ENCODE measurements around the gene ARSD. TPM values are rescaled to one million over a fixed set of nuclear protein-coding genes. Genes with fewer than 3 reads are reported as not detected.
A peak's percentile ranks its signal among the peaks of the same experiment; 100 is the strongest.
"Not testable (repeated sequence)": the region's sequence is repeated elsewhere in the genome, so short reads cannot be mapped to it uniquely, and the experiment has no call there.

ARSD gene
- polyA plus RNA-seq, 3 donors from 2014 or later, result 7.1 to 16.0 (median 10.7) TPM

DNA sequence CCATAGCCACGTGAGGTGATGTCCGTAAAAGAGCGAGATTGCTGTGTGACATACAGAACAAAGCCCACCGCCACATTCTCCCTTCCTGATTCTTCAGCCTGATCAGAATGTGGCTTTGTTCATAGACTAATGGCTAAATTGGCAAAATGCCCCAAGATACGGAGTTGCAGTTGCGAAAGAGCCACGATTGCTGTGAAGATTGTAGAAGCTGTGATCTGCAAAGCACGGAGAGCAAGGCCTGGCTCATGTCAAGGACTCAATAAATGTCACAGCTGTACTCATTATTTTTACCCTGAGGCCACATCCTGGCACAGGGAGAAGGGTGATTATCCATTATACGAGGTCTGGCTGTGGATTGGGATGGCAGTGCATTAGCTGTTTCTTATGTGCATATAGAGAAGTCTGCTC is 34.2 kb downstream of the ARSD start:
- Mint-ChIP-seq H3K4me3 (peak overlapping the region in 1 of 5 donors; percentile 24), H3K27ac (peak overlapping the region in 3 of 6 donors; percentile 34 to 71 (median 69)), H3K4me1 (peaks cover 60 to 66% of the 10 kb centered on the region in 2 donors), H3K36me3 (no peaks in the 10 kb centered on the region), H3K9me3 (no peaks in the 10 kb centered on the region), H3K27me3 (ENCODE audit: low read depth in 3 of 3) (peaks cover 2 to 11% (median 3%) of the 10 kb centered on the region in 3 donors)
- no peak for DNase-seq

DNA sequence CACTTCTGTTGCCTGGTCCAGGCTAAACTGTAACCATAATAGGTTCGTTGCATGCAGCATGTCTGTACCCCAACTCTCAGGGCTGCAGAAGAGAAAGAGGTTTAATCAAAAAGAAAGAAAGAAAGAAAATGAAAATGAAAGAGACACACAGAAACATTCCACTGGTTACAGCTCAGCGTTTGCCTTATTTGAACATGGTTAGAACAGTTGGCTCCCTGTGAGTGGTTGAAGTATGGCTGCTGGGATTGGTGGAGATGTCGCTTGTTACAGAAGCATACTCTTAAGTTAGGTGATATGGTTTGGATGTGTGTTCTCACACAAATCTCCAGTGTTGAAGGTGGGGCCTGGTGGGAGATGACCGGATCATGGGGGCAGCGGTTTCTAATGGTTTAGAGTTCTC is 36.3 kb downstream of the ARSD start:
- no peak overlapping the region for H3K4me3 Mint-ChIP-seq

DNA sequence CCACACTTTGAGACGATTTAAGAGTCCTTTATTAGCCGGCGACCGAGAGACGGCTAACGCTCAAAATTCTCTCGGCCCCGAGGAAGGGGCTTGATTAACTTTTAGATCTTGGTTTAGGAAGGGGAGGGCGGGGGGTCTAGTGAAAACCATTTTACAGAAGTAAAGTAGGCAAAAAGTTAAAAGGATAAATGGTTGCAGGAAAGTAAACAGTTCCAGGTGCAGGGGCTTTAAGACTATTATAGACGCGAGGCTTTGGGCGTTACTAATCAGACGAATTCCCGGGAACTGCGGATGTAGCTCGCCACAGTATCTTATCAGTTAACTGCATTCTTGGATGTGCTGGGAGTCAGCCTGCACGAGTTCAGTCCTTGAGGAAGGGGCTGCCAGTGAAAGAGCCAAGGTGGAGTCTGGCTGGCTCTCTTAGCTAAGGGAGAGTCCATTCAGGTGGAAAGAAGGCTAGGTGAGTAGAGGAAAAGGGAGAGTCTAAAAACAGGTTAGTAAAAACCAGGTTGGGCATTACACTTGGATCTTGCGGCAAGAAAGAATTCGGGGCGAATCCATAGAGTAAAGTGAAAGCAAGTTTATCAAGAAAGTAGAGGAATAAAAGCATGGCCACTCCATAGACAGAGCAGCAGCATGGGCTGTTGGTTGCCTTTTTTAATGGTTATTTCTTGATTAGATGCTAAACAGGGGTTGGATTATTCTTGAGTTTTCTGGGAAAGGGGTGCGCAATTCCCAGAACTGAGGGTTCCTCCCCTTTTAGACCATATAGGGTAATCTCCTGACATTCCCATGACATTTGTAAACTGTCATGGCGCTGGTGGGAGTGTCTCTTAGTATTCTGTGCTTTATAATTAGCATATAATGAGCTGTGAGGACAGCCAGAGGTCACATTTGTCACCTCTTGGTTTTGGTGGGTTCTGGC is 38.3 kb downstream of the ARSD start:
- not testable (repeated sequence) for H3K9me3 Mint-ChIP-seq
- peak overlapping the region in 1 of 6 donors; percentile 42 for H3K27ac Mint-ChIP-seq

More for the DNA sequence above, 36.3 kb downstream of the ARSD start:
- H3K36me3 Mint-ChIP-seq, result no peaks in the 10 kb centered on the region
- peaks cover under 1 to 11% (median 9%) of the 10 kb centered on the region in 3 donors for H3K27me3 Mint-ChIP-seq (ENCODE audit: low read depth in 3 of 3)
- DNase-seq, result no peak
- H3K4me1 Mint-ChIP-seq, result peaks cover 56 to 66% of the 10 kb centered on the region in 2 donors
- H3K27ac Mint-ChIP-seq, result peak overlapping the region in 3 of 6 donors; percentile 21 to 42 (median 31)
- H3K9me3 Mint-ChIP-seq, result no peaks in the 10 kb centered on the region

DNA sequence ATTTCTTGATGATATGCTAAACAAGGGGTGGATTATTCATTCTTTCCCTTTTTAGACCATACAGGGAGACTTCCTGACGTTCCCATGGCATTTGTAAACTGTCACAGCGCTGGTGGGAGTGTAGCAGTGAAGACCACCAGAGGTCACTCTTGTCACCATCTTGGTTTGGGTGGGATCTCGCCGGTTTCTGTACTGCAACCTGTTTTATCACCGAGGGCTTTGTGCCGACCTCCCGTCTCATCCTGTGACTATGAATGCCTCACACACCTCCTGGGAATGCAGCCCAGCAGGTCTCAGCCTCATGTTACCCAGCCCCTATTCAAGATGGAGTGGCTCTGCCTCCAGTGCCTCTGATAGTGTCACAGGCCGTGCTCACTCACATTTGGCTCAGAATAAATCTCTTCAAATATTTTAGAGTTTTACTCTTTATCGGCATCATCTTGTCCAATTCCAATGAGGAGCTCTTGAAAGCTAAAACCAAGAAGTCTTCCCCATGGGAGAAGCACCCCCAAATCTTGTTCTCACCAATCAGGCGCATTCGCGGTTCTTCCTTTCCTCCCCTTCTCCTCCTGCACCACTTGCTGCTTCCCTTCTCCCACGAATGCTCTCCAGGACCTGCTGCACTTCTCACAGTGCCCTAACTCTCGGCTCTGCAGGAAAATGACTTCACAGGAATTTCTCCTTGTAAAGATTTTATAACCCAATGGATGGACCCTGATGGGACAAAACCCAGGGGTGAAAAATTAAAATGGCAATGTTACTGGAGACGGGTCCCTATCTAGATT is 39.2 kb downstream of the ARSD start:
- H3K4me1 Mint-ChIP-seq, result peaks cover 40 to 50% of the 10 kb centered on the region in 2 donors
- H3K27me3 Mint-ChIP-seq (ENCODE audit: low read depth in 3 of 3), result peaks cover 0 to 16% (median 9%) of the 10 kb centered on the region in 3 donors
- DNase-seq, result peak; percentile 38 to 52 (median 43)
- not testable (repeated sequence) for H3K9me3 Mint-ChIP-seq, H3K36me3 Mint-ChIP-seq
- H3K4me3 Mint-ChIP-seq, result peak overlapping the region; percentile 88 to 94 (median 91)
- peak overlapping the region in 5 of 6 donors; percentile 12 to 90 (median 77) for H3K27ac Mint-ChIP-seq

More for the DNA sequence above, 38.3 kb downstream of the ARSD start:
- Mint-ChIP-seq H3K4me3 (peak overlapping the region in 2 of 5 donors; percentile 38 to 88), H3K4me1 (peaks cover 42 to 53% of the 10 kb centered on the region in 2 donors), H3K27me3 (ENCODE audit: low read depth in 3 of 3) (peaks cover 0 to 16% (median 9%) of the 10 kb centered on the region in 3 donors)
- not testable (repeated sequence) for DNase-seq, H3K36me3 Mint-ChIP-seq

DNA sequence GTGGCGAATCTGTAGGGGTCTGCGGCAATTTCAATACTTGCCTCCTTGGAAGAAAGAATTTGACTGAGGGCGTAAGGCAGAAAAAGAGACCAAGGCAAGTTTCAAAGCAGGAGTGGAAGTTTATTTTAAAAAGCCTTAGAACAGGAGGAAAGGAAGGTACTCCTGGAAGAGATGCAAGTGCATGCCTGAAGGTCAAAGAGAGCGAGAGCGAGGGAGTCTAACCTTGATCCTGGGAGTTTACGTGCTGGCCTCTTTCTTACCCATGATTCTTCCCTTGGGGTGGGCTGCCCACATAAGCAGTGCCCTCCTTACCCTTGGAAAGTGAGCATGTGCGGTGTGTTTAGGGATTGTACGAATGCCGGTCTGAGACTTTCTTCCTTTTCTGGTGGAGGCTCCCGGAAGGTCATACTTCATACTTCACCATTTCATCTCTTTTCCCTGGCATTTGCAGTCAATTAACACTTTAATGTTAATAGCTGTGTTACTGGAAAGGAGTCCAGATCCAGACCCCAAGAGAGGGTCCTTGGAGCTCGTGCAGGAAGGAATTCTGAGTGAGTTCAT is 40.0 kb downstream of the ARSD start:
- peaks cover 0 to 14% (median 9%) of the 10 kb centered on the region in 3 donors for H3K27me3 Mint-ChIP-seq (ENCODE audit: low read depth in 3 of 3)
- H3K36me3 Mint-ChIP-seq, result no peaks in the 10 kb centered on the region
- peaks cover 33 to 43% of the 10 kb centered on the region in 2 donors for H3K4me1 Mint-ChIP-seq
- DNase-seq, result no peak
- H3K27ac Mint-ChIP-seq, result peak overlapping the region in 4 of 6 donors; percentile 12 to 90 (median 78)
- H3K4me3 Mint-ChIP-seq, result peak overlapping the region; percentile 88 to 94 (median 91)
- no peaks in the 10 kb centered on the region for H3K9me3 Mint-ChIP-seq

DNA sequence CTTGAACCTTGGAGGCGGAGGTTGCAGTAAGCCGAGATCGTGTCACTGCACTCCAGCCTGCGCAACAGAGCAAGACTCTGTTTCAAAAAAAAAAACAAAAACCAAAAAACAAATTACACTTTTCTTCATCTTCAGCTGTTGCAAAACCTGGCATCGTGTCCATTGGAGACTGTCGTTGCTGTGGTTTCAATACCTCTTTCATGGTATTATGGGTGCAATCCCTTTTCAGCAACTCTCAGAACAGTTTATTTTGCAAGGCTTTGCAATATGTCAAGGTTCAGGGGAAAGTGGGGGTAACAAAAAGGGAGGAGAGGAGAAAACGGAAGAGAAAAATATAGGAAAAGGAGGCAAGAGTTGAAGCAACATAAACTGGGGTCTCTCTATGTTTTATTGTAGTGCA is 40.8 kb downstream of the ARSD start:
- H3K27ac Mint-ChIP-seq, result no peak overlapping the region
- H3K9me3 Mint-ChIP-seq, result no peaks in the 10 kb centered on the region
- H3K4me3 Mint-ChIP-seq, result peak overlapping the region; percentile 18 to 94 (median 90)

DNA sequence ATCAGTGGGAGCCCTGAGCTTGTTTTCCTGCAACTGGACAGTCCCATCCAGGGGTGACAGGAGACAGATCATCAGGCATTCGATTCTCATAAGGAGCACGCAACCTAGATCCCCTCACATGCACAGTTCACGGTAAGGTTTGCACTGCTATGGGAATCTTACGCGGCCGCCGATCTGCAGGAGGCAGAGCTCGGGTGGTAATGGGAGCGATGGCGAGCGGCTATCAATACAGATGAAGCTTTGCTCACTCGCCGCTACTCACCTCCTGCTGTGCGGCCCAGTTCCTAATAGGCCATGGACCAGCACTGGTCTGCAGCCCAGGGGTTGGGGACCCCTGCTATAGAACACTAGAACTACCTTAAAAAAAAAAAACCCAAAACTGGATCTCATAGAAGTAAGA is 45.4 kb downstream of the ARSD start:
- Mint-ChIP-seq H3K36me3 (no peaks in the 10 kb centered on the region), H3K4me3 (no peak overlapping the region), H3K4me1 (peaks cover 2 to 4% of the 10 kb centered on the region in 2 donors), H3K9me3 (no peaks in the 10 kb centered on the region), H3K27ac (no peak overlapping the region), H3K27me3 (ENCODE audit: low read depth in 3 of 3) (peaks cover under 1 to 11% (median 5%) of the 10 kb centered on the region in 3 donors)
- no peak for DNase-seq

More for the DNA sequence above, 40.8 kb downstream of the ARSD start:
- DNase-seq, result no peak
- Mint-ChIP-seq H3K4me1 (peaks cover 32 to 41% of the 10 kb centered on the region in 2 donors), H3K27me3 (ENCODE audit: low read depth in 3 of 3) (peaks cover 0 to 14% (median 9%) of the 10 kb centered on the region in 3 donors), H3K36me3 (no peaks in the 10 kb centered on the region)

DNA sequence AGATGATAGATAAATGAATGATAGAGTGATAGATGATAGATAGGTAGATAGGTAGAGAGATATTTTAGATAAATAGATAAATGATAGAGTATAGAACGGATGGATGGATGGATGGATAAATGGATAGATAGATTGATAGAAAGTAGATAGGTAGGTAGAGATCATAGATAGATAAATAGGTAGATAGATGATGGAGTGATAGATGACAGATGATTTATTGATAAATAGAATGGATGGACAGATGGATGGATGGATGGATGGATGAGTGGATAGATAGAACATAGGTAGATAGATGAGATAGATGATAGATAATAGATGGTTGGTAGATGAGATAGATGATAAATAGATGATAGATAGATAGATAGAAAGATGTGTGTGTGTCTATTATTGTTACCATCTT is 49.5 kb downstream of the ARSD start:
- Mint-ChIP-seq H3K27me3 (ENCODE audit: low read depth in 3 of 3) (peaks cover 0 to 5% (median 5%) of the 10 kb centered on the region in 3 donors), H3K9me3 (no peaks in the 10 kb centered on the region), H3K27ac (no peak overlapping the region)

DNA sequence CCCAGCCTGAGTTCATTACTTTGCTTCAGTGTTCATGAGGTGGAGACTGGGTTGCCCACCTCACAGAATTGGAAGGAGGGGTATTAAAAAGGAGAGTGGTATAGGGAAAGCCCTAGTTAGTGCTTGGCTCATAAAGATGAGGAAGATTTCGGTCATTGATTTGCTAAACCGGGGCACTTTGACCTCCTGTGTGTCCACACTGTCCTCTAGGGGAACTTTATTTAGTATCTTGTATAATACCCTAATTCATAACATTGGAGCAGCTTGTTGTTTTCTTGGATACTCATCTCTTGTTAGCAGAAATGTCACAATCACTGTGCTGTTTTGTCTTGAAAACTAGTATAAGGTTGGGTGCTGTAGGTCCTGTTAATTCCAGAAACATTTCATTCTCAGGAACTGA is 50.6 kb downstream of the ARSD start:
- H3K27me3 Mint-ChIP-seq (ENCODE audit: low read depth in 3 of 3), result peaks cover 0 to 9% (median 5%) of the 10 kb centered on the region in 3 donors
- no peaks in the 10 kb centered on the region for H3K4me1 Mint-ChIP-seq
- no peaks in the 10 kb centered on the region for H3K36me3 Mint-ChIP-seq
- H3K9me3 Mint-ChIP-seq, result no peaks in the 10 kb centered on the region
- no peak for DNase-seq
- H3K4me3 Mint-ChIP-seq, result no peak overlapping the region
- H3K27ac Mint-ChIP-seq, result no peak overlapping the region

More for the DNA sequence above, 49.5 kb downstream of the ARSD start:
- Mint-ChIP-seq H3K4me1 (no peaks in the 10 kb centered on the region), H3K36me3 (no peaks in the 10 kb centered on the region), H3K4me3 (no peak overlapping the region)
- no peak for DNase-seq

DNA sequence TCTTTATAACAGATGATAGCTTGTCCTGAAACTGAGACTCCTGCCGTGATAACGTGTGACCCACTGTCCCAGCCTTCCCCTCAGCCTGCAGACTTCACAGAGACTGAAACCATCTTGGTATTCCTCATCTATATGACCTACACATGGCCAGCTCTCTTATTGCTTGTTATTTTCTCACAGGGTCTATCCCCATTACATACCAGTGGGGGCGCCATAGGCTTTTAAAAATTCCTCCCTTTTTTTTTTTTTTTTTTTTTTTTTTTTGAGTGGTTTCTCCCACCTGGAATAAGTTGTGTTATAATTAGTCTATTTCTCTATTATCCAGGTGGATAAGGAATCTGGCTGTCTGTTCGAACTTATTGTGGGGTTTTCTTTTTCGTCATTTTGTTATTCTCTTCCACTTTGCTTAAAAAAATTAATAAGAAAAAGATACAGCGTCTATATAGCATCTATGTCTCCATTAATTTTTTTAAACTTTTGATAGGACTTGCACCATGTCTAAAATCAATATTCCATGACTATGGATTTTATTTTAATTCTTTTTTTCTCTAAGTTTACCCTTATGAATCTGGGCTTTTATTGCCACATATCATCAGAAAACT is 53.2 kb downstream of the ARSD start:
- no peaks in the 10 kb centered on the region for H3K36me3 Mint-ChIP-seq
- no peak overlapping the region for H3K27ac Mint-ChIP-seq
- no peak overlapping the region for H3K4me3 Mint-ChIP-seq
- no peaks in the 10 kb centered on the region for H3K4me1 Mint-ChIP-seq
- peaks cover 0 to 7% (median 4%) of the 10 kb centered on the region in 3 donors for H3K27me3 Mint-ChIP-seq (ENCODE audit: low read depth in 3 of 3)
- no peaks in the 10 kb centered on the region for H3K9me3 Mint-ChIP-seq
- peak in 2 of 3 donors; percentile 13 to 24 for DNase-seq

DNA sequence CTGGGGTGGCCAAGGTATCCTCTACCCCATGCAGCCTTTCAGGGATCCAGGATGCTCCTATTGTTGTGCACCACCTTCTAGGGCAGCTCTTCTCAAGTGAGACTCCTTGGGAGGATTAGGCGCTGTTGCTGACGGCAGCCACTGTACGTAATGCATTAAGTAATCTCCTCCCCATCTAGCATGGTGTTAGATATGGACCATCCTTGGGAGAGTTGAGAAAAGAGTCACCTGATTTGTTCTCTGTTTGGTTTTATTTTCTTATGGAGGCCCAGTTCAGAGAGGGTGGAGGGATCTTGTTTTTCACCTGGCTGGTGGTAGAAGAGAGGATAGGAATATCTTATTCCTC is 54.0 kb downstream of the ARSD start:
- no peak for DNase-seq
- no peaks in the 10 kb centered on the region for H3K4me1 Mint-ChIP-seq
- H3K4me3 Mint-ChIP-seq, result no peak overlapping the region
- peaks cover 3 to 7% (median 4%) of the 10 kb centered on the region in 3 donors for H3K27me3 Mint-ChIP-seq (ENCODE audit: low read depth in 3 of 3)
- H3K9me3 Mint-ChIP-seq, result no peaks in the 10 kb centered on the region
- H3K36me3 Mint-ChIP-seq, result no peaks in the 10 kb centered on the region
- no peak overlapping the region for H3K27ac Mint-ChIP-seq

DNA sequence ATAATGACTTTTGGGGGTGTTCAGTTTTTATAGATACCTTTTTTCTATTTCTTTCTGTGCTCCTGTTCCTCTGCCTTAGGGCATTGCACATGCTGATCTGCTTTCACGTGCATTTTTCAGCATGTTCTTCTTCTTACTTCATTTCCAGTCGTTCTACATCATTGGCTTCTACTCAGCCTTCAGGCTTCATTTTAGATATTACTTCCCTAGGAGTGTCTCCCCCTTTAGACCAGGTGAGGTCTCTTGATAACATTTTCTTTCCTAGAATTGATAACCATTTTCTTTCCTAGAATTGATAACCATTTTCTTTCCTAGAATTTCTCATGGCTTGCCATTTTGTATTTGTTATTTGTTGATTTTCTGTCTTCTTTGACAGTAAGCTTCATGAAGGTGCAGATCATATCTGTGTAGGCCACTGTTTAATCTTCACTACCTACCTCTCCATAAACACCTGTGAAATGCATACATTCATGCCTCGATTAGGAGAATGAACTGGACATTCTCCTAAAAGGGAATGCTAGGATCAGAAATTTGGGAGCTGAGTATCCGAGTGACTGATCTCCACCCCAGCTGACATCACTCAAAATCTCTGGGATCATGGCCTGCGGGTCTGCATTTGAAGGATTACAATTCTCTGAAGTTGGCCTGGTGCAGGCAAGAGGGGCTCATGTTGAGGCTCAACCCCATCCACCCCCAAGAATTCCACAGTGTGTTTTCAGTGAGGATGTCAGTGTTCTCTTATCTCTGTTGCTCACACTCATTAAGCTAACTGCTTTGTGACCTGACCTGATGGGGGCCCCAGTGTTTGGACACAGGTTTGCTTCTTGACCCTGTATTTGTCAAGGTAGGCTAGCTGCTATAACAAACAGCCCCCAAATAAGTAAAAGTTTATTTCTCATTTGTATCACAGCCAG is 54.7 kb downstream of the ARSD start:
- Mint-ChIP-seq H3K4me1 (no peaks in the 10 kb centered on the region), H3K4me3 (no peak overlapping the region), H3K36me3 (no peaks in the 10 kb centered on the region), H3K27me3 (ENCODE audit: low read depth in 3 of 3) (peaks cover 2 to 7% (median 5%) of the 10 kb centered on the region in 3 donors), H3K27ac (no peak overlapping the region), H3K9me3 (no peaks in the 10 kb centered on the region)
- DNase-seq, result no peak
